HepG2 (cell line): Measurements from ENCODE around the gene MFAP1. TPM values are rescaled to one million over a fixed set of nuclear protein-coding genes. Genes with fewer than 3 reads are reported as not detected.

Experiments
- ATF3 ChIP-seq: sonication (generic); formaldehyde crosslinking; IDR thresholded peaks from 2 replicates; pipeline ENCODE4 v1.4.0; 2020; ENCODE audit warnings: missing genetic modification reagents
- BRD4 ChIP-seq: sonication (generic); formaldehyde crosslinking; IDR thresholded peaks from 2 replicates; pipeline ENCODE4 v1.4.0; 2020; ENCODE audit warnings: missing genetic modification reagents
- CBX5 ChIP-seq: sonication (generic); formaldehyde crosslinking; IDR thresholded peaks from 2 replicates; pipeline ENCODE4 v1.4.0; 2020; ENCODE audit warnings: missing genetic modification reagents, borderline replicate concordance
- CHD4 ChIP-seq: fragments of 200-600 bp; sonication (generic); IDR thresholded peaks from 2 replicates; pipeline ENCODE4 v1.7.0; 2017; ENCODE audit warnings: mild to moderate bottlenecking, low read length, borderline replicate concordance
- ELF4 ChIP-seq: sonication (generic); formaldehyde crosslinking; IDR thresholded peaks from 2 replicates; pipeline ENCODE4 v1.5.0; 2020; ENCODE audit warnings: missing genetic modification reagents, mild to moderate bottlenecking, moderate library complexity, borderline replicate concordance
- HIVEP1 ChIP-seq: sonication (generic); formaldehyde crosslinking; IDR thresholded peaks from 2 replicates; pipeline ENCODE4 v1.4.0; 2020; ENCODE audit warnings: mild to moderate bottlenecking, missing genetic modification reagents
- KAT2B ChIP-seq: fragments of 150-350 bp; IDR thresholded peaks from 2 replicates; pipeline ENCODE4 v1.6.1; 2014; ENCODE audit warnings: low read depth, low read length, borderline replicate concordance
- MAF1 ChIP-seq: sonication (generic); formaldehyde crosslinking; IDR thresholded peaks from 2 replicates; pipeline ENCODE4 v1.5.0; 2020; ENCODE audit warnings: missing genetic modification reagents, borderline replicate concordance
- MTERF4 ChIP-seq: sonication (generic); formaldehyde crosslinking; IDR thresholded peaks from 2 replicates; pipeline ENCODE4 v1.8.0; 2023; ENCODE audit warnings: mild to moderate bottlenecking, missing genetic modification reagents
- MXD4 ChIP-seq: IDR thresholded peaks from 2 replicates; pipeline ENCODE4 v1.6.1; 2016; ENCODE audit warnings: mild to moderate bottlenecking, missing biosample characterization, missing genetic modification reagents
- NFYC ChIP-seq: IDR thresholded peaks from 2 replicates; pipeline ENCODE4 v1.6.1; 2016; ENCODE audit warnings: missing genetic modification reagents, missing compliant biosample characterization
- PAWR ChIP-seq: sonication (generic); formaldehyde crosslinking; IDR thresholded peaks from 2 replicates; pipeline ENCODE4 v1.4.0; 2020; ENCODE audit warnings: missing genetic modification reagents, mild to moderate bottlenecking, borderline replicate concordance
- POLR2AphosphoS5 ChIP-seq: IDR thresholded peaks from 2 replicates; pipeline ENCODE4 v1.6.1; 2012; ENCODE audit warnings: low read depth, low read length
- SMARCE1 ChIP-seq: fragments of 450-650 bp; IDR thresholded peaks from 2 replicates; pipeline ENCODE4 v1.6.1; 2017; ENCODE audit warnings: borderline replicate concordance
- SRSF9 ChIP-seq: fragments of 200-400 bp; formaldehyde crosslinking; IDR thresholded peaks from 2 replicates; pipeline ENCODE4 v1.6.1; 2018; ENCODE audit warnings: borderline replicate concordance, mild to moderate bottlenecking, low read depth, low read length; ENCODE audit not compliant: insufficient read depth, poor library complexity, severe bottlenecking
- ZBTB26 ChIP-seq: IDR thresholded peaks from 2 replicates; pipeline ENCODE4 v1.6.1; 2016; ENCODE audit warnings: missing compliant biosample characterization, missing genetic modification reagents, borderline replicate concordance
- ZBTB37 ChIP-seq: sonication (generic); formaldehyde crosslinking; IDR thresholded peaks from 2 replicates; pipeline ENCODE4 v1.4.0; 2020; ENCODE audit warnings: mild to moderate bottlenecking, missing genetic modification reagents
- ZNF205 ChIP-seq: IDR thresholded peaks from 2 replicates; pipeline ENCODE4 v1.6.1; 2018; ENCODE audit warnings: missing biosample characterization, missing genetic modification reagents
- ZNF543 ChIP-seq: sonication (generic); formaldehyde crosslinking; IDR thresholded peaks from 2 replicates; pipeline ENCODE4 v1.4.0; 2020; ENCODE audit warnings: mild to moderate bottlenecking, missing genetic modification reagents
- ZNF746 ChIP-seq: sonication (generic); formaldehyde crosslinking; IDR thresholded peaks from 2 replicates; pipeline ENCODE4 v1.8.0; 2022; ENCODE audit warnings: mild to moderate bottlenecking, missing genetic modification reagents
- ZNF776 ChIP-seq: sonication (generic); formaldehyde crosslinking; IDR thresholded peaks from 2 replicates; pipeline ENCODE4 v1.4.0; 2020; ENCODE audit warnings: mild to moderate bottlenecking, missing genetic modification reagents
- ZNF839 ChIP-seq: sonication (generic); formaldehyde crosslinking; IDR thresholded peaks from 2 replicates; pipeline ENCODE4 v1.4.0; 2020; ENCODE audit warnings: missing genetic modification reagents, mild to moderate bottlenecking, borderline replicate concordance
- polyA plus RNA-seq, 8 experiments: library from polyadenylated mRNA; depleted of rRNA in 3 of 8; stranded (reverse) in 7 of 8; unstranded in 1 of 8; fragments of >200 nt; fragmentation: Illumina TruSeq in 4 of 8; extraction: Trizol in 4 of 8; gene quantifications; 2 replicates each; pipeline versions ENCODE4 v1.2.1 to v1.2.3, GENCODE V29; 2011 to 2016; ENCODE audit warnings: low read depth in 4 of 8, missing spikeins in 1 of 8, mixed read lengths in 1 of 8; ENCODE audit not compliant: insufficient read depth in 1 of 8
- total RNA-seq, 5 experiments: library from RNA; depleted of rRNA; stranded (reverse); fragments of >200 nt; fragmentation: Illumina TruSeq; extraction: Trizol; gene quantifications; 2 replicates each; pipeline ENCODE4 v1.2.3, GENCODE V29; 2016; ENCODE audit warnings: low read depth in 1 of 5

The MFAP1 gene
- total and polyA plus RNA-seq, 2 of the 13 experiments (the other 11 are each of a cell fraction or from before 2014, with no cell fraction given), result 11.8 to 39.5 TPM

GRCh38 chr15:43824302-43825246, at the start of gene MFAP1 (continued):
- no peak for TF ChIP-seq KAT2B
- no peak for TF ChIP-seq PAWR
- 0 out of 2 replicates have a peak, but pooled peaks have one; percentile 25 for TF ChIP-seq ZNF543 (CRISPR knock-in tag)
- peak; percentile 45; the same call in 1 of the 2 replicates for TF ChIP-seq MTERF4 (CRISPR knock-in tag)
- no peak for TF ChIP-seq ZNF776
- no peak for TF ChIP-seq SMARCE1
- no peak for TF ChIP-seq SRSF9
- no peak for TF ChIP-seq ZNF205 (CRISPR knock-in tag)
- TF ChIP-seq ELF4, result no peak
- peak; percentile 73 for TF ChIP-seq MXD4 (CRISPR knock-in tag)
- TF ChIP-seq NFYC, result peak; percentile 53; the same call in 1 of the 2 replicates
- no peak; the same call in 1 of the 2 replicates for TF ChIP-seq BRD4 (CRISPR knock-in tag)
- TF ChIP-seq ZBTB37 (CRISPR knock-in tag), result no peak
- TF ChIP-seq ZNF746 (CRISPR knock-in tag), result no peak
- TF ChIP-seq POLR2AphosphoS5, result peak; percentile 98
- no peak for TF ChIP-seq CHD4
- no peak for TF ChIP-seq MAF1 (CRISPR knock-in tag)
- TF ChIP-seq ZNF839 (CRISPR knock-in tag), result no peak
- peak; percentile 72; the same call in 1 of the 2 replicates for TF ChIP-seq CBX5
- no peak for TF ChIP-seq ATF3 (CRISPR knock-in tag)
- TF ChIP-seq HIVEP1 (CRISPR knock-in tag), result peak; percentile 71
- peak; percentile 50; the same call in 1 of the 2 replicates for TF ChIP-seq ZBTB26 (CRISPR knock-in tag)
